ENCODE results near the gene EFR3B.
"Not testable (repeated sequence)": the region's sequence is repeated elsewhere in the genome, so short reads cannot be mapped to it uniquely, and the experiment has no call there.

EFR3B gene

GRCh38 chr2:25116956-25117355 is 75.1 kb downstream of the EFR3B start:
- Mint-ChIP-seq H3K27me3 (peaks cover 6% of the 10 kb centered on the region), H3K27ac (no peak overlapping the region), H3K4me1 (ENCODE audit: low read depth) (no peaks in the 10 kb centered on the region), H3K9me3 (no peaks in the 10 kb centered on the region), H3K36me3 (ENCODE audit: low read depth) (no peaks in the 10 kb centered on the region), H3K4me3 (no peak overlapping the region)
- intact Hi-C loops (cut with micrococcal nuclease) = no loop called here

- intact Hi-C loops (cut with micrococcal nuclease) = no loop called here
- peaks cover 8% of the 10 kb centered on the region for H3K27me3 Mint-ChIP-seq
- H3K4me1 Mint-ChIP-seq (ENCODE audit: low read depth) = peaks cover 7% of the 10 kb centered on the region
- H3K27ac Mint-ChIP-seq = no peak overlapping the region
- H3K9me3 Mint-ChIP-seq = no peaks in the 10 kb centered on the region
- no peak overlapping the region for H3K4me3 Mint-ChIP-seq
- H3K36me3 Mint-ChIP-seq (ENCODE audit: low read depth) = no peaks in the 10 kb centered on the region
Measured at GRCh38 chr2:25119263-25119662, 77.4 kb downstream of the EFR3B start.

- Mint-ChIP-seq H3K27ac (no peak overlapping the region), H3K9me3 (no peaks in the 10 kb centered on the region), H3K4me1 (ENCODE audit: low read depth) (peaks cover 7% of the 10 kb centered on the region), H3K4me3 (no peak overlapping the region), H3K36me3 (ENCODE audit: low read depth) (no peaks in the 10 kb centered on the region), H3K27me3 (peaks cover 3% of the 10 kb centered on the region)
- intact Hi-C loops (cut with micrococcal nuclease) = no loop called here
Measured at GRCh38 chr2:25122367-25122766, 80.5 kb downstream of the EFR3B start.

GRCh38 chr2:25123682-25124081 is 81.8 kb downstream of the EFR3B start:
- H3K9me3 Mint-ChIP-seq = no peaks in the 10 kb centered on the region
- peaks cover 4% of the 10 kb centered on the region for H3K27me3 Mint-ChIP-seq
- H3K4me1 Mint-ChIP-seq (ENCODE audit: low read depth) = peaks cover 8% of the 10 kb centered on the region
- no peak overlapping the region for H3K4me3 Mint-ChIP-seq
- intact Hi-C loops (cut with micrococcal nuclease) = no loop called here
- H3K36me3 Mint-ChIP-seq (ENCODE audit: low read depth) = no peaks in the 10 kb centered on the region
- no peak overlapping the region for H3K27ac Mint-ChIP-seq

- Mint-ChIP-seq H3K4me1 (ENCODE audit: low read depth) (peaks cover 20% of the 10 kb centered on the region), H3K27ac (no peak overlapping the region), H3K4me3 (no peak overlapping the region), H3K36me3 (ENCODE audit: low read depth) (no peaks in the 10 kb centered on the region), H3K9me3 (no peaks in the 10 kb centered on the region), H3K27me3 (peaks cover 13% of the 10 kb centered on the region)
- intact Hi-C loops (cut with micrococcal nuclease) = no loop called here
Measured at GRCh38 chr2:25125189-25125588, 83.3 kb downstream of the EFR3B start.

- Mint-ChIP-seq H3K4me1 (ENCODE audit: low read depth) (peaks cover 20% of the 10 kb centered on the region), H3K9me3 (no peaks in the 10 kb centered on the region), H3K4me3 (no peak overlapping the region), H3K27ac (no peak overlapping the region), H3K27me3 (peaks cover 20% of the 10 kb centered on the region), H3K36me3 (ENCODE audit: low read depth) (no peaks in the 10 kb centered on the region)
- intact Hi-C loops (cut with micrococcal nuclease) = no loop called here
Measured at GRCh38 chr2:25125976-25126375, 84.1 kb downstream of the EFR3B start.

- intact Hi-C loops (cut with micrococcal nuclease); H3K4me3 Mint-ChIP-seq; H3K36me3 Mint-ChIP-seq (ENCODE audit: low read depth); H3K9me3 Mint-ChIP-seq; H3K27ac Mint-ChIP-seq: not testable (repeated sequence)
- H3K27me3 Mint-ChIP-seq = peaks cover 30% of the 10 kb centered on the region
- H3K4me1 Mint-ChIP-seq (ENCODE audit: low read depth) = peaks cover 30% of the 10 kb centered on the region
Measured at GRCh38 chr2:25127071-25127470, 85.2 kb downstream of the EFR3B start.

GRCh38 chr2:25127646-25128045 is 85.8 kb downstream of the EFR3B start:
- peaks cover 33% of the 10 kb centered on the region for H3K4me1 Mint-ChIP-seq (ENCODE audit: low read depth)
- H3K27ac Mint-ChIP-seq = no peak overlapping the region
- H3K36me3 Mint-ChIP-seq (ENCODE audit: low read depth) = no peaks in the 10 kb centered on the region
- peaks cover 34% of the 10 kb centered on the region for H3K27me3 Mint-ChIP-seq
- intact Hi-C loops (cut with micrococcal nuclease) = loop anchor here (1.0 kb wide), 1 partner anchor 151 kb away; no protein-coding TSS in a partner anchor
- no peak overlapping the region for H3K4me3 Mint-ChIP-seq
- H3K9me3 Mint-ChIP-seq = no peaks in the 10 kb centered on the region

GRCh38 chr2:25129901-25130520 is 88.1 kb downstream of the EFR3B start:
- H3K4me3 Mint-ChIP-seq = no peak overlapping the region
- H3K27ac Mint-ChIP-seq = no peak overlapping the region
- H3K27me3 Mint-ChIP-seq = peaks cover 55% of the 10 kb centered on the region
- H3K36me3 Mint-ChIP-seq (ENCODE audit: low read depth) = no peaks in the 10 kb centered on the region
- intact Hi-C loops (cut with micrococcal nuclease) = loop anchor here (10.0 kb wide), 1 partner anchor 65 kb away; no protein-coding TSS in a partner anchor
- H3K4me1 Mint-ChIP-seq (ENCODE audit: low read depth) = peaks cover 26% of the 10 kb centered on the region
- H3K9me3 Mint-ChIP-seq = no peaks in the 10 kb centered on the region

GRCh38 chr2:25131253-25131566 is 89.3 kb downstream of the EFR3B start:
- Mint-ChIP-seq H3K9me3 (no peaks in the 10 kb centered on the region), H3K36me3 (ENCODE audit: low read depth) (no peaks in the 10 kb centered on the region), H3K27me3 (peaks cover 66% of the 10 kb centered on the region), H3K4me1 (ENCODE audit: low read depth) (peaks cover 26% of the 10 kb centered on the region), H3K4me3 (peak overlapping the region; percentile 65), H3K27ac (no peak overlapping the region)
- intact Hi-C loops (cut with micrococcal nuclease) = loop anchor here (10.0 kb wide), 1 partner anchor 64 kb away; no protein-coding TSS in a partner anchor

- peaks cover 70% of the 10 kb centered on the region for H3K27me3 Mint-ChIP-seq
- peaks cover 26% of the 10 kb centered on the region for H3K4me1 Mint-ChIP-seq (ENCODE audit: low read depth)
- no peaks in the 10 kb centered on the region for H3K9me3 Mint-ChIP-seq
- H3K36me3 Mint-ChIP-seq (ENCODE audit: low read depth) = no peaks in the 10 kb centered on the region
- intact Hi-C loops (cut with micrococcal nuclease) = loop anchor here (10.0 kb wide), 1 partner anchor 63 kb away; no protein-coding TSS in a partner anchor
- H3K27ac Mint-ChIP-seq = no peak overlapping the region
- peak overlapping the region; percentile 65 for H3K4me3 Mint-ChIP-seq
Measured at GRCh38 chr2:25131567-25132298, 89.9 kb downstream of the EFR3B start.

- Mint-ChIP-seq H3K9me3 (no peaks in the 10 kb centered on the region), H3K27me3 (peaks cover 75% of the 10 kb centered on the region), H3K36me3 (ENCODE audit: low read depth) (no peaks in the 10 kb centered on the region), H3K27ac (no peak overlapping the region), H3K4me3 (peak overlapping the region; percentile 7), H3K4me1 (ENCODE audit: low read depth) (peaks cover 26% of the 10 kb centered on the region)
- intact Hi-C loops (cut with micrococcal nuclease) = loop anchor here (10.0 kb wide), 1 partner anchor 63 kb away; no protein-coding TSS in a partner anchor
Measured at GRCh38 chr2:25132299-25132635, 90.4 kb downstream of the EFR3B start.

- no peaks in the 10 kb centered on the region for H3K36me3 Mint-ChIP-seq (ENCODE audit: low read depth)
- intact Hi-C loops (cut with micrococcal nuclease) = loop anchor here (10.0 kb wide), 1 partner anchor 62 kb away; no protein-coding TSS in a partner anchor
- H3K9me3 Mint-ChIP-seq = no peaks in the 10 kb centered on the region
- H3K27me3 Mint-ChIP-seq = peaks cover 77% of the 10 kb centered on the region
- no peak overlapping the region for H3K4me3 Mint-ChIP-seq
- no peak overlapping the region for H3K27ac Mint-ChIP-seq
- peaks cover 26% of the 10 kb centered on the region for H3K4me1 Mint-ChIP-seq (ENCODE audit: low read depth)
Measured at GRCh38 chr2:25132693-25133092, 90.8 kb downstream of the EFR3B start.

- H3K4me3 Mint-ChIP-seq; intact Hi-C loops (cut with micrococcal nuclease); H3K4me1 Mint-ChIP-seq (ENCODE audit: low read depth); H3K27ac Mint-ChIP-seq; H3K36me3 Mint-ChIP-seq (ENCODE audit: low read depth); H3K9me3 Mint-ChIP-seq: not testable (repeated sequence)
- peaks cover 32% of the 10 kb centered on the region for H3K27me3 Mint-ChIP-seq
Measured at GRCh38 chr2:25140535-25140934, 98.7 kb downstream of the EFR3B start.
